CD4-positive, alpha-beta T cell treated with Interleukin-10 for 1 hour (primary cell): ENCODE results near the gene ACSF3.

ENCODE experiments used
- DNase-seq: peaks from one replicate; pipeline ENCODE4 v3.0.0-alpha.2; 2020

Gene ACSF3

DNA sequence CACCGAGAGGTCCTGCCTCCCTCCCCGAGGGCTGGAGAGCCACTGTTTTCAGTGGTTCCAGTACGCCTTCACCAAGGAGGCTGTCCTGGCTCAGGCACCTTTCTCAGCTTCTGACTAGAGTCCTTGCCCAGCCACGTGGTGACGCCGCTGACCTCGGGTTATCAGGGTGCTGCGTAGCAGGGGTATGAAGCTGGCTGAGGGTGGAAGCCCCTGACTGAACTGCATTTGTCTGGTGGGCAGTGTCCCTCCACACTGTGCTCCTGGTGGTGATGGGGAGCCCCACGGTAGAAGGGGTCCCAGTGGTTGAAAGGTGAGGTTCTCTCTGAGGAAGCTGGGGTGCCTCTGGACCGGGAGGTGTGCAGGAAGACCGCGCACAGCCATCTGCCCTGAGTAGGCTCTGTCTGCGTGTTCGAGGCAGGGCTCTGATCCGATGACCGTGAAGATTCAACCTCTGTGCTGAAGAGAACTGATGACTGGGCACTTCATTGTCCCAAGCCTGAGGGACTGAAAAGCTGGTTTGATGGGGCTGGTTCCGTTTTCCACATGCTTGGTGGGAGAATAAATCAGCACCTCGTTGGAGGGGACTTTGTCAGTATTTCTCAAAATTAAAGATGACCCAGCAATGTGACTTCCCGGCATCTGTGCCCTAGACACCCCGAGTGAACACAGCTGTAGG, 2.5 kb downstream of the ACSF3 start:
- DNase-seq = no peak

DNA sequence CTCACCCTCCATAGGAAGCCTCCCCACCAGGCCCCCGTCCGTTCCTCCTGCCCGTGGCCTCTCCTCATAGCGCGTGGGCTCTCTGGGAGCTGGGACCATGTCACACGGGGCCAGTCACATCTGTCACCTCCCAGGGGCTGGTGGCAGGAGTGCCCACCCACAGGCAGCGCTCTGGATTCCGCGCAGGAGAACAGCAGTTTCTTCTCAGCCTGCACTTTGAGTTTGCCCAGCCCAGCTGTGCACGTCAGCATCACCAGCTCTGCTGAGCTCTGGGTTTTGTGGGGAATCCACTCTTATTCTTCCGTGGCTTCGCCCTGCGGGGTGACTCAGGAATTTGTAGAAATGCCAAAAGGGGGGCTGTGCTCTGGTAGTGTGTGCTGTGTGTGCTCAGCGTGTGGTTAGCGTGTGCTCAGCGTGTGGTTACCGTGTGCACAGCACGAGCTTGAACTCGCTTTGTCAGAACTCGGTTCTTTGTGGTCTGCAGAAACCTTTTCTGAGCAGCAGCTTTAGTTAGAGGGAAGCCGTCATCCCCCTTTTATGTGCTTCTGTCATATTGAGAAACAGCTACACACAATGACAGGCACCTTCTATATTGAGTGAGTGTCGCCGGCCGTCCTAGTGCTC, 3.2 kb downstream of the ACSF3 start:
- peak; percentile 76 for DNase-seq

DNA sequence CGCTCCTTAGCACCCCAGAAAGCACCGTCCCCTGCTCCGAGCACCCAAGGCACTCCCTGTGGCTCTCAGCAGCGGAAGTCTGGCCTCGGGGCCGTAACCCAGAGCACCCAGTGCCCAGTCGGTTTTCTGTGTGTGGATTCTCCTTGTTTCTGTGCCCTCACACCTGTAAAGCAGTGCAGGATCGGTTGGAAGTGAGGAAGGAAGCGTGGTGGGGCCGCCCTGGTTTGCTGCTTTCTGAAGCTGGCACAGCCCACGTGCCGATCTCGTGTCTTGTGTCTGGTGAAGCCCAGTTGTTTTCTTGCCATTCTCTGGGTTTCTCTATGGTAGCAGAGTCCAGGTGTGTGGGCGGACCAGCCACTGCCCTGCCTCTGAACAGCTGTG, 3.7 kb downstream of the ACSF3 start:
- DNase-seq = no peak

DNA sequence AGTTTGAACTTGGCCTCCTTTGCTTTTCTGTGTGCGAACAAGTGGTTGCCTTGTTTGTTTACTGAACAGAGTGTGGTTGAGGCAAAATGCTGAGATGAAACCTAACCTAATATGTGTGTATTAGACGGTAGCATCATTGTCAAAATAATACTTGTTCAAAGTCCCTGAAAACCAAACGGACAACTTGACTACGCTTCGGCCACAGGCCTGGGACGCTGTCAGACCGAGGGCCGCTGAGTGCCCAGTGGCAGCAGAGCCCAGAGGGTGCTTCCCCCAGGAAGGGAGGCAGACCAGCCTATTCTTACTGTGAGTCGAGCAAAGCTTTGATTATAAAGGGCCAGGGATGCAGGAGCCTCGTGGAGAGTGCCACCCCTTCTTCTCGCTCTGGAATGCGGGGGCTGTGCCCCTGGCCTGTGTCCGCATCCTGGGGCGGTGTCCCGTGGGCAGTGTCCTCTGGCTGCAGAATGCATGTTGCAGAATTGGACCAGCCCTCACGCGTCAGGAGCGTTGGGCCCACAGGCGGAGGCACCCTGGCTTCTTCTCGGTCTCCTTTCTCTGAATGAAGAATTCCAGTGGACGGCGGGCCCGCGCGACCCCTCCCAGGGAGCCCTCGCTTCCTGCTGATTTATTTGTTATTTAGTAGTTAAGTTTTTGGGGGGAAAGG, 5.2 kb downstream of the ACSF3 start:
- DNase-seq = no peak

DNA sequence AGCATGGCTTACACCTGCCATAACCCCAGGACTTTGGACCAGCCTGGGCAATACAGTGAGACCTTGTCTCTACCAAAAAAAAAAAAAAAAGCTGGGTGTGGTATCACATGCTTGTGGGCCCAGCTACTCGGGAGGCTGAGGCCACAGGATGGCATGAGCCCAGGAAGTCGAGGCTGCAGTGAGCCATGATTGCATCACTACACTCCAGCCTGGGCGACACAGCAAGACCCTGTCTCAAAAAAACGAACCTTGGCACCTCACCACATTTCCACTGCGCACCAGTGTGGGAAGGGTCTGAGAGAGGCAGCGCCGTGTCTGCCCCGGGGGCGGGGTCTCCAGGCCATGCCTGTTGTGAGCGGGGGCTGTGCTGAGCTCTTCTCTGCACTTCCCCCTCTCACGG, 6.3 kb downstream of the ACSF3 start:
- DNase-seq = no peak

DNA sequence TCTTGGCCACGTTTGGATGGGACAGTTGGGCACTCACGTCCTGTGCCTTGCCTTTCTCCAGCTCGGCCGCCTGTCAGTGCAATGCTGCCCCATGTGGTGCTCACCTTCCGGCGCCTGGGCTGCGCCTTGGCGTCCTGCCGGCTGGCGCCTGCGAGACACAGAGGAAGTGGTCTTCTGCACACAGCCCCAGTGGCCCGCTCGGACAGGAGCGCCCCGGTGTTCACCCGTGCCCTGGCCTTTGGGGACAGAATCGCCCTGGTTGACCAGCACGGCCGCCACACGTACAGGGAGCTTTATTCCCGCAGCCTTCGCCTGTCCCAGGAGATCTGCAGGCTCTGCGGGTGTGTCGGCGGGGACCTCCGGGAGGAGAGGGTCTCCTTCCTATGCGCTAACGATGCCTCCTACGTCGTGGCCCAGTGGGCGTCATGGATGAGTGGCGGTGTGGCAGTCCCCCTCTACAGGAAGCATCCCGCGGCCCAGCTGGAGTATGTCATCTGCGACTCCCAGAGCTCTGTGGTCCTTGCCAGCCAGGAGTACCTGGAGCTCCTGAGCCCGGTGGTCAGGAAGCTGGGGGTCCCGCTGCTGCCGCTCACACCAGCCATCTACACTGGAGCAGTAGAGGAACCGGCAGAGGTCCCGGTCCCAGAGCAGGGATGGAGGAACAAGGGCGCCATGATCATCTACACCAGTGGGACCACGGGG, 7.1 kb downstream of the ACSF3 start:
- DNase-seq = no peak

DNA sequence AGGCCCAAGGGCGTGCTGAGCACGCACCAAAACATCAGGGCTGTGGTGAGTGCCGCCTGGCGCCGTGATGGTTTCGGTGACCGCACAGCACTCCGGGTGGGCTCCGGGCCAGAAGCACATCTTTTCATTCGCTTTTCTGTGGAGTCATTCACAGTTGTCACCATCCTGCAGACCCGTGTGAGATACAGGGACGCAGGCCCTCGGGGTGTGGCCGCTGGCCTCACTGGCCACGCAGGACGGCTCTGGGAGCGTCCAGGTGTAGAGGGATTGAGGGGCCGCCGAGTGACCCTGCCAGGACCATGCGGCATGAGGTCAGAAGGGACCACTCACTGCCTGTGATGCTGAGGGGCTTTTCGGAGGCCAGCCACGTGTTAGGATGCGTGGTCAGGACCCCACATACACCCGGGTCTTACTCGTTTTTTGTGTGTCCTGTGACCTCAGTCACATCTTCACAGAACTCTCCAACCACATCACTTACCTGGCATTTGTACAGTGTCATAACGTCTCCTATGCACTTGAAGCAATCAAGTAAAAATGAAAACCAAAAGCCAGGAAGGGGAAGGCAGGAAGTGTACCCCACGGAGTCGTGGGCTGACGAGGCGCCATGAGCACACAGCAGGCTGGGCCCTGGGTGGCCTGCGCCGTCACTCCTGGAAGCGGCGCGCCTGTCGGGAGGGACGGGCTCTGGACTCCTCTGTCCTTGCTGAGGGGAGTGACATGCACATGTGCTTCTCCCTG, 7.8 kb downstream of the ACSF3 start:
- DNase-seq = no peak

DNA sequence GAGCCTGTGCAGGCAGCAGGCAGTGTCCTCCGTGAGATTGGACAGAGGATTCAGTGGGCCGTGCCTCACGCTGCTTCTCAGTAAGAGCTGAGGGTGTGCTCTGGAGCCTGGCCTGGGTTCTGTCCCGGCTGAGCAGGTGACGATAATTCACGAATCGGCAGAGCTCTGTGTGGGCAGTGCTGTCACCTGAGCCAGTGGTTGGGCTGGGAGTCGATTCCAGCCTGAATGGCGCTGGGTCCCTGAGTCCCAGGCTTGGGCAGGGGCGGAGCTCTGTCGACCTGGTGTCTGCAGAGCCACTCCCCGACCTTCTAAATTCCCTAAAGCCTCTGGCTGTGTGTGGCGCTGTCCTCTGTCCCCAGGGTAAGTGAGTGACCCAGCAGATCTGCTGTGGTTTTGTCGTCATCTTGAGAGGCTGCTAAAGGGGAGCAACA, 8.4 kb downstream of the ACSF3 start:
- no peak for DNase-seq

DNA sequence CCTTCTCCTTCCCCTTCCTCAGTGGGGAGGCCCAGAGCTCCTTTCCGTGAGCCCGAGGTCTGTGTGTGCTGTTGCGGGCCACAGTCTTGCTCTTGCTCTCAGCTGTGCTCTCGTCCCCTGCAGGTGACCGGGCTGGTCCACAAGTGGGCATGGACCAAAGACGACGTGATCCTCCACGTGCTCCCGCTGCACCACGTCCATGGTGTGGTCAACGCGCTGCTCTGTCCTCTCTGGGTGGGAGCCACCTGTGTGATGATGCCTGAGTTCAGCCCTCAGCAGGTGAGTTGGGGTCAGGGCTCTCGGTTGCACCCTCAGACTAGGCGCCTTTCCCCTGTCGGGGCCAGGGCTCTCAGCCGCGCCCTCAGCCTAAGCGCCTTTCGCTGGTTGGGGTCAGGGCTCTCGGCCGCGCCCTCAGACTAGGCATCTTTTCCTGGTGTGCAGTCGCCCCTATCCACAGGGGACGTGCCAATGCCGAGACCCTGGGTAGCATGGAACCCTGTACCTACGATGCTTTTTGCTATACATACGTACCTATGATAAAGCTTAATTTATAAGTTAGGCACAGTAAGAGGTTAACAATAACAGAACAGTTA, 8.9 kb downstream of the ACSF3 start:
- DNase-seq = no peak

DNA sequence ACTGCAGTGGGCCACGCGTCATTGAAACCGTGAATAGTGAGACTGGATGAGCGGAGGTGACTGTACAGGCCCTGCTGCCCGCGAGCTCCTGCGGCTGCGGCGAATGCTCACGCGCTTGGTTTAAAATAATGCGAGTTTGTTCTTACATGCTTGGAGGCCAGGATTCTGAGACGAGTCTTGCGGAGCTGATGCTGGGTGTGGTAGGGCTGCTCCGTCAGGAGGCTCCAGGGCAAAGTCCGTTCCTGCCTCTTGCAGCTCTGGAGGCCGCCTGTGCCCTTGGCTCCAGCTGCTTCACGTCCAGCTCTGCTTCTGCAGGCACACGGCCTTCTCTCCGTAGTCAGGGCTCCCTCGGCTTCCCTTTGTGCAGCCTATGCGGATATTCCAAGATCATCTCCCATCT, 9.5 kb downstream of the ACSF3 start:
- no peak for DNase-seq

DNA sequence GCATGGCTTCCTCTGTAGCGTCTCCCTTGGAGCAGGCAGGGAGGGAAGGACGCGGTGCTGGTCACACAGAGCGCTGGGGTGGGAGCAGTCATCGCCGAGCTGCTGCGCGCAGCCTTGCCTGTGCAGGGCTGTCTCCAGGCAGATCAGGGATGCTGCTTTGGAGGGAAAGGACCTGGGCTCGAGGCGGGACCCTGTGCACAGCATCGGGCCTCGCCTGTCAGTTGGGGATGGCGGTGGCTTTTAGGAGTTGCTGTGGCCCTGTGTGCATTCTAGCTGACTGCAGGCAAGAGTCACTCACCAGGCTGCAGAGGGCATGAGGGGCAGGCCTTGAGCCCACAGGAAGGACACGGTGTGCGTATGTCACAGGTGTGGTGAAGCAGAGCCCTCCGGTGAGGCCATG, 10.1 kb downstream of the ACSF3 start:
- no peak for DNase-seq

DNA sequence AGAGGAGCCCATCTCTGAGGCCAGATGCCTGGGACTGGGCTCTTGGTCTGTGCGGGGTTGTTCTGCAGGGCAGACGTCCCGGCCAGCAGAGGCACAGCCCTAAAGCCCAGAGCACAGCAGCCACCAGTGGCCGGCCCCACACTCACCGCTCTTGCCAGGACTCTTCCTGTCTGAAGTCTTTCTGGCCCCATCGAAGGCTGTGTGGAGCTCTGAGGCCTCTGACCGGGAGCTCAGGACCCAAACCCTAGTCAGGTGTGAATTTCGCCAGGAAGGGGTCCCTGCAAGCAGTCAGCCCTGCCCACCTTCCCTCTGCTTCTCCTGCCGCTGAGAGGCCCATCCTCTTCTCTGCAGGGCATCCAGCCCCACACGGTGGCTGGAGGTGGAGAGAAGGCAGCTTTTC, 10.7 kb downstream of the ACSF3 start:
- no peak for DNase-seq

DNA sequence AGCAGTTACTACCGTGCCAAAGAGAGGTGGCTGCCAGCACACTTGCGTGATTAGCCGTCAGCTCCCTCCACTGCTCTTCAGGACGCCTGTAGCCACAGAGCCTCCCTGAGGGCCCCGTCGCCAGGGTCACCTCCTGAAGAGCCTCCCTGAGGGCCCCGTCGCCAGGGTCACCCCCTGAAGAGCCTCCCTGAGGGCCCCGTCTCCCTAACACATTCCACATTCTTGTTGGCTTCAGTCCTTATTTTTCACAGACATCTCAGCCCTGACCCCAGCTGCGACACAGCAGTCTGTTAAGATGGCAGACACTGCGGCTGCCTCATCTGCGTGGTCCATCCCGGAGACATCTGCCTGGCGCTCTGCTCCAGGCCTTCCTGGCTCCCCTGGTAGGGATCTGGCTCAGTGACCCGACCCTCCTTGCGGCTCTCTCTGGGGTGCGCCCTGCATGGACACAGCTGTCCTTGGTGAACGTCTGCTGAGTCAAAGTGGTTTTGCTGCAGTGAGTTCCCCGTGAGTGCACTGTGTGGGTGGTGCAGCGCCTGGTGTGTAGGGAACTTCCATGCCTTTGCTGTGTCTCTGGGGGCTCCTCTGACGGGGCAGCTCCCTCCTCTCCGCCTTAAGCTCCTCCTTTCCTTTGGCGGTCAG, 11.4 kb downstream of the ACSF3 start:
- no peak for DNase-seq

DNA sequence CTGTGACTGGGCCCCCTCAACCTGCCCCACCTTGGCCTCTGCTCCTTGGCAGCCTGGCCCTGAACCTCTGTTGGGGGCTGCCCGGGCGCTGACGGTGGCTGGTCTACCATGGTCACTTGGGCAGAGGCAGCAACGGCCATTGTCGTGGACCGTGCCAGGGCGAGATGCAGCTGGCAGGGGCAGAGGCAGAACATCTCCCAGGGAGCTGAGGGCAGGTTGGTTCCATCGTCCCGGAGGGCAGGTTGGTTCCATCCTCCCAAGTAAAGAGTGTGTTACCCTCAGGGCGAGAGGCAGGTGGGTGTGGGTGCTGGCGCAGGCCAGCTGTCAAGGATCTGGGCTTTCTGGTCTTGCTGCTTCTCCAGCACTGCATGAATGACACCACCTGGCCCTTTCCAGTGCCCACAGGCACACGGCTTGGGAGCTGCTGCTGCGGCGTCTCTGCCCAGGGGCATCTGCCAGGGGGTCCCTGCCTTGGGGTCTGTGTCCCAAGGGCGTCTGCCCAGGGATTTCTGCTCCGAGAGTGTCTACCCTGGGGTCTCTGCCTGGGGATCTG, 12.0 kb downstream of the ACSF3 start:
- no peak for DNase-seq

DNA sequence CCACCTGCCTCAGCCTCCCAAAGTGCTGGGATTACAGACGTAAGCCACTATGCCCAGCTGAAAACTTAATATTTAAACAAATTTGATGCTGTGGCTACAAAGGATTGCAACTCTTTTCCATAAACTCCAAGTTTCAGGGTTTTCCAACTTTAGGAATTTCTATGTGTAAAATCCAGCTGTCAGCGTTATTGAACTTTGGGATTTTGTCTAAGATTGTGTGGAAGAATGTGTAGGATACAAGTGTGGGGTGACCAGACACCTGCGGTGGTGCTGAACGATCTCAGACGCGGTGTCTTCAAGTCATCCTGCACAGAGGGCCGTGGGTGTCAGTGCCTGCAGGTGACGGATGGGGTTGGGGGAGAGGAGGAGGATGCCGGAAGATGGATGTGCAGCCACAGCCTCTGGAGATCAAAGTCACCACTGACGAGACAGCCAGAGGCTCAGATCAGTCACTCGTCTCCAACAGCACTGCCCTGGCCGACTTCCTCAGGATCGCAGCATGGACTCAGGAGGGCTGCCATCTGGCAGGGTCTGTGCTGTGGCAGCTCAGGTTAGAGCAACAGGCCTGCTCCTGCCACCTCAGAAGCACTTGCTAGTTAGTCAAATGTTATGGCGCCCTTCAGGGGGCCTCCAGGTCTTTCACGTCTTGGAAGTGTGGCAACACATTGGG, 13.0 kb downstream of the ACSF3 start:
- DNase-seq = no peak

DNA sequence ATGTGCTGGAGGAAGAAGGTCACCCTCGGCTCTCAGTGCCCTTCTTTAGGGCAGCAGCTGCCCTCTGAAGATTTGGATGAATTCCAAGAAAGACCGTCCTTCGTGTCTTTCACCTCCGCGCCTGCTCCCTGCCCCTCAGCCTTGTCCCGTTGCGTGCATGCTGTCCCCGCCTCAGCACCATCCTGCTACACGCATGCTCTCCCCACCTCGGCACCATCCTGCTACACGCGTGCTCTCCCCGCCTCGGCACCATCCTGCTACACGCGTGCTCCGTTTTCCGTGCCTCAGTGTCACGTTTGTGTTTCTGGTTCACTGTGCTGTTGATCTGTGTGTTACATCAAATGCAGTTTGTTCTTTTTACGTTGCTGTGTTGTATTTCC, 13.5 kb downstream of the ACSF3 start:
- no peak for DNase-seq

DNA sequence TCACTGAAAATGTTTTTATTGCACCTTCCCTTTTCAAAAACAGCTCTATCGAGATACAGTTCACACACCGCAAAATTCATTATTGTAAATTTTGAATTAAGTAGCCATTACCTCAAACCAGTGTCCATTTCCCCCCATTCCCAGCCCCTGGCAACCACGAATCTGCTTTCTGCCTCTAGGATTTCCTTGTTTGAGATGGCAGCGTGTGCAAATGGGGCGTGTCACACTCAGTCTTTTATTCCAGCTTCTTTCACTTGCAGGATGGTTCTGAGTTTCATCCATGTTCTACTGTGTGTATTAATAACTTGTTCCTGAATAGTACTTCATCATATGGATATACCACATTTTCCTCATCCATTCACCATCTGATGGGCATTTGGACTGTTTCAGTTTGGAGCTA, 14.8 kb downstream of the ACSF3 start:
- no peak for DNase-seq

DNA sequence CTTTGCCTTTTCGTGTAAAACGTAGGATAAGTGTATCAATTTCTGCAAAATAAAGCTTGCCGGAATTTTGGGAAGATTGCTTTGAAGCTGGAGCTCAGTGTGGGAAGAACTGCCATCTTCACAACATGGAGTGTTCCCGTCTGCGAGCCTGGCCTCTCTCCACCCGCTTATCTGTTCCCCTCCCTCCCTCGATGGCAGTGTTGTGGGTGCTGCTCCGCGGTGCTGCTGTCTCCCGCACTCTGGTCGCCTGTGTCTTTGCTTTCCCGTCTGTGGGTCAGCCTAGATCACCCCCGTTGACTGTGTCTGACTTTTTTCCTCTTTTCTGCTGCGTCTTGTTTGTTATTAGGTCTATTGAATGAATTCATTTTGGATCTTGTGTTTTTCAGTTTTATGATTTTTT, 17.0 kb downstream of the ACSF3 start:
- DNase-seq = no peak

DNA sequence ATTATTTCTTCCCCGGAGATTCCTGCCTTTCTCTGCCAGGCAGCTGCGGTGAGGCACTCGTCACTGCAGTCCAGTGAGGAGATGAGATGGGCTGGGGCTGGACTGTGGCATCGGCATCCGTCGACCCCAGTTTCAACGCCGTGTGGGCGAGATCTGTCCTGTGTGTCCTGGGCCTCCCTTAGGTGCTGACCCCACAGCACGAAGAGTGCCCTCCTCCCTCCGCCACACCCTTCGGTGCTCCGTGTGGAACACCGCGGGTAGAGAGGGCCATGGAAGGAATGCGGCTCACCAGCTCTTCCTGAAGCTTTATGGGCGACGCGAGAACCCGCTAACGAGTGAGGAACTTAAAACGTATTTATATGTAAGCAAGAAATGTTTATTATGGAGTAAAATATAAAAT, 17.6 kb downstream of the ACSF3 start:
- no peak for DNase-seq

DNA sequence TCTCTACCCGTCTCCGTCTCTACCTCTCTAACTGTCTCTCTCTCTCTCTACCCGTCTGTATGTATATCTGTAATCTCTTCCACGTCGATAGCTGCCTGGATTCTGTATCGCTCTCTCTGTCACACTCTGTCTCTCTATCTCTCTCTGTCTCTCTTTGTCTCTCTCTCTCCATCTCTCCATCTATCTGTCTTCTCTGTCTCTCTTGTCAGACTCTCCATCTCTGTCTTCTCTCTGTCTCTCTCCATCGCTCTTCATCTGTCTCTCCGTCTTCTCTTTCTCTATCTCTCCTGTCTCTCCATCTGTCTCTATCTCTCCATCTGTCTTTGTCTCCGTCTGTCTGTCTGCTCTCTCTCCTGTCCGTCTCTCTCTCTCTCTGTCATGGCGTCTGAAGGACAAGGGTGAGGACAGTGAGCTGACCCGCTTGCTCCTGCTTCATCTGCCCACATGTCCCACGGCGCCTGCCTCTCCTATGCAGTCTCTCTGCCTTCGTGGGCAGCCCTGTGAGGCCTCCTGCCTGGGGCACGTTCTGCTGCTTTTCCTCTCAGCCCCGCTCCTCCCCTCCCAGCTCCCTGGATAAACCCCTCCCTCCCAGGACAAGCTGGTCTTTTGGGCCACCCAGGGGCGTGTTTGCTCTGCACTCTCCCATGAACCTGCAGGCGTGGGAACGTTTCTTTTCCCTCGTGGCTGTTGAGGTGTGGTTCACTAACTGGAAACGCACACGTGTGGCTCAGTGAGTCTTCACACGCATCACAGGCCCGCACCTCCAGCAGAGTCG, 18.9 kb downstream of the ACSF3 start:
- no peak for DNase-seq

DNA sequence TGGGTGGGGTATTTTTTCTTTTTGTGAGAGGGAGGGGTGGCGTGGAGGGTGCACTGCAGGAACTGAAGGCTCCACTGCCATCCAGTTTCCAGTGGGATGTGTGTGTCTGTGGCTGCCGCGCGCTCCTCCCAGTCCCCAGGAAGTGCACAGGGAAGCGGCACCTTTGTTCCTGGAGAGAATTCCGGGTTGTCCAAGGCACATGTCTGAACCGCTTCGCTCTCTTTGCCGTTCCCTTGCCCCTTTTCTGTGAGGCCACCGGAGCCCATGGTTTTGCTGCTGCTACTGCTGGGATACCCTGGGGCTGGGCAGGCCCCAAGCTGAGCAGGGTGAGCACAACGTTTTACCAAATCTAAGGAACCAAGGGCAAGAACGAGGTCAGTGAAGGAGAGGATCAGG, 19.5 kb downstream of the ACSF3 start:
- no peak for DNase-seq
